A673 (cell line): Measurements from ENCODE around the gene MAZ.

ENCODE experiments used
- CTCF ChIP-seq: fragments of 300-800, 200-600 bp; sonication (generic); conservative IDR thresholded peaks from 2 replicates; pipeline ENCODE4 v1.5.1; 2017; ENCODE audit warnings: low read depth, mild to moderate bottlenecking, antibody characterized with exemption, low read length, moderate library complexity, mixed read lengths
- EZH2 ChIP-seq: fragments of 200-600 bp; sonication (generic); IDR thresholded peaks from 2 replicates; pipeline ENCODE4 v1.6.1; 2017; ENCODE audit warnings: borderline replicate concordance, low read depth, mild to moderate bottlenecking, mixed read lengths, antibody characterized with exemption, low read length; ENCODE audit not compliant: poor library complexity, severe bottlenecking

- no peak for TF ChIP-seq CTCF
- no peak for TF ChIP-seq EZH2
Observed at GRCh38 chr16:29784157-29784556, 22.2 kb upstream of the MAZ start.
